Panc1 (cell line): ENCODE results near the gene FCN3. TPM values are rescaled to one million over a fixed set of nuclear protein-coding genes. Genes with fewer than 3 reads are reported as not detected.

Experiments
- ATAC-seq: fragments of 200-7000 bp; cut with Tn5 transposase; 2 replicates; pipeline ENCODE4 v1.9.1; 2020; ENCODE audit warnings: mild to moderate bottlenecking, moderate library complexity
- BruUV-seq: library from RNA; stranded (reverse); fragments of 400-500 nt; replicated peaks from 2 replicates; lab custom pipeline; 2021; lab: Mats Ljungman, UMichigan
- CTCF ChIA-PET: fragments of 300-600 bp; sonication (Branson Sonifier 250); formaldehyde crosslinking; loops from one replicate; lab custom pipeline; 2022; ENCODE audit warnings: antibody characterized with exemption; lab: Charles Lee
- POLR2A ChIA-PET: fragments of 300-600 bp; sonication (Branson Sonifier 250); formaldehyde crosslinking; loops from one replicate; lab custom pipeline; 2022; ENCODE audit warnings: antibody characterized with exemption; lab: Charles Lee
- DNase-seq: peaks from one replicate; pipeline ENCODE4 v3.0.0-alpha.2; 2010; ENCODE audit warnings: low read depth, low spot score
- H3K27ac ChIP-seq: 2 replicates; pipeline ENCODE4 v1.5.1; 2011; ENCODE audit warnings: mild to moderate bottlenecking, low read length, inconsistent platforms
- H3K27me3 ChIP-seq: fragments of 200-500 bp; sonication (Bioruptor generic); 2 replicates; pipeline ENCODE4 v1.6.0; 2014; ENCODE audit warnings: low read length, inconsistent platforms; ENCODE audit not compliant: control insufficient read depth, insufficient read depth
- H3K36me3 ChIP-seq: fragments of 200-500 bp; sonication (Bioruptor generic); 2 replicates; pipeline ENCODE4 v1.5.1; 2014; ENCODE audit warnings: inconsistent platforms, mild to moderate bottlenecking, low read length, moderate library complexity; ENCODE audit not compliant: control insufficient read depth, insufficient read depth
- H3K4me1 ChIP-seq: 2 replicates; pipeline ENCODE4 v1.5.1; 2011; ENCODE audit warnings: inconsistent platforms, mild to moderate bottlenecking, low read length, moderate library complexity; ENCODE audit not compliant: control insufficient read depth, insufficient read depth
- H3K4me3 ChIP-seq, 2 experiments: 2 replicates each; pipeline ENCODE4 v1.5.1; 2011 to 2012; ENCODE audit warnings: low read depth in 2 of 2, low read length in 2 of 2, mild to moderate bottlenecking in 2 of 2, inconsistent platforms in 1 of 2, moderate library complexity in 1 of 2
- H3K9me3 ChIP-seq: fragments of 200-500 bp; sonication (Bioruptor generic); 2 replicates; pipeline ENCODE4 v1.5.1; 2014; ENCODE audit warnings: low read depth, mild to moderate bottlenecking, inconsistent platforms, low read length, moderate library complexity; ENCODE audit not compliant: control insufficient read depth, insufficient read depth
- CTCF ChIP-seq: fragments of 450-650 bp; IDR thresholded peaks from 2 replicates; pipeline ENCODE4 v1.5.1; 2017; ENCODE audit warnings: mild to moderate bottlenecking
- POLR2AphosphoS5 ChIP-seq: IDR thresholded peaks from 2 replicates; pipeline ENCODE4 v1.6.1; 2012; ENCODE audit warnings: mild to moderate bottlenecking, low read depth, low read length, moderate library complexity
- REST ChIP-seq, 2 experiments: IDR thresholded peaks; 2 replicates each; pipeline ENCODE4 v1.6.1; 2011 to 2012; ENCODE audit warnings: low read depth in 2 of 2, control low read depth in 1 of 2, low read length in 1 of 2, mild to moderate bottlenecking in 1 of 2, moderate library complexity in 1 of 2; ENCODE audit not compliant: insufficient read depth in 1 of 2
- SIN3A ChIP-seq: IDR thresholded peaks from 2 replicates; pipeline ENCODE4 v1.6.1; 2012; ENCODE audit warnings: low read depth, mild to moderate bottlenecking, low read length, moderate library complexity, borderline replicate concordance; ENCODE audit not compliant: insufficient read depth
- TCF7L2 ChIP-seq: IDR thresholded peaks from 2 replicates; pipeline ENCODE4 v1.6.1; 2011; ENCODE audit warnings: mild to moderate bottlenecking, low read depth, low read length, inconsistent platforms
- in situ Hi-C: cut with HindIII; loops from 2 replicates; pipeline ENCODE4 v1.10.0; 2016; ENCODE audit warnings: low sequenced_read_pairs, low pct_unique_long_range_greater_than_20kb
- intact Hi-C: fragments of 100-400 bp; cut with micrococcal nuclease; formaldehyde crosslinking; loops from one replicate; pipeline ENCODE4 v1.10.0; 2022; ENCODE audit not compliant: unreplicated experiment
- total RNA-seq: library from RNA; stranded (reverse); gene quantifications from one replicate; pipeline ENCODE4 v1.2.1, GENCODE V29; 2021; ENCODE audit not compliant: unreplicated experiment

FCN3 gene
- total RNA-seq, 1 experiment from 2014 or later, result not detected

- intact Hi-C loops, result no loop called here
- H3K4me3 ChIP-seq, result no peak overlapping the region
- DNase-seq, result no peak
- H3K36me3 ChIP-seq, result no peaks in the 10 kb centered on the region; the same call in 1 of the 2 replicates
- no peak overlapping the region for H3K27ac ChIP-seq
- no TSS peak for BruUV-seq
- in situ Hi-C loops, result no loop called here
- H3K27me3 ChIP-seq, result no peaks in the 10 kb centered on the region
- ATAC-seq, result no peak
- ChIA-PET POLR2A (no interaction called here), CTCF (interaction anchor here (0.5 to 1.1 kb wide), 2 partner anchors 10 to 168 kb away, joined by 3 to 5 read pairs; no protein-coding TSS in a partner anchor)
- peaks cover 8% of the 10 kb centered on the region for H3K4me1 ChIP-seq
- no peaks in the 10 kb centered on the region for H3K9me3 ChIP-seq
- TF ChIP-seq POLR2AphosphoS5 (no peak), TCF7L2 (no peak), REST (IDR thresholded peaks at IDR 0.05; ENCODE audit: insufficient read depth in 1 of 2, low read depth in 2 of 2, low read length in 1 of 2) (no peak), CTCF (no peak), SIN3A (no peak)
Measured at GRCh38 chr1:27355683-27356082, 18.9 kb downstream of the FCN3 start.

- no peak overlapping the region for H3K27ac ChIP-seq
- BruUV-seq, result no TSS peak
- no peak for TF ChIP-seq POLR2AphosphoS5
- H3K4me1 ChIP-seq, result peaks cover 16% of the 10 kb centered on the region
- no peaks in the 10 kb centered on the region for H3K9me3 ChIP-seq
- POLR2A ChIA-PET, result interaction anchor here (0.7 kb wide), 1 partner anchor 608 kb away, joined by 3 read pairs; no protein-coding TSS in a partner anchor
- DNase-seq (no peak), ATAC-seq (no peak)
- in situ Hi-C loops (no loop called here), intact Hi-C loops (no loop called here)
- CTCF ChIA-PET, result interaction anchor here (1.1 kb wide), 1 partner anchor 9 kb away, joined by 4 read pairs; no protein-coding TSS in a partner anchor
- H3K36me3 ChIP-seq, result no peaks in the 10 kb centered on the region; the same call in 1 of the 2 replicates
- no peak overlapping the region for H3K4me3 ChIP-seq
- H3K27me3 ChIP-seq, result no peaks in the 10 kb centered on the region
Measured at GRCh38 chr1:27353629-27354028, 21.0 kb downstream of the FCN3 start.

GRCh38 chr1:27353166-27353565 is 21.5 kb downstream of the FCN3 start:
- intact Hi-C loops (no loop called here), in situ Hi-C loops (no loop called here)
- TF ChIP-seq POLR2AphosphoS5, result no peak
- TF ChIP-seq CTCF, result no peak
- no peak for TF ChIP-seq TCF7L2
- TF ChIP-seq REST (IDR thresholded peaks at IDR 0.05; ENCODE audit: insufficient read depth in 1 of 2, low read depth in 2 of 2, low read length in 1 of 2), result no peak
- no peak for TF ChIP-seq SIN3A
- ATAC-seq, result no peak
- POLR2A ChIA-PET, result no interaction called here
- no peak overlapping the region for H3K27ac ChIP-seq
- no peaks in the 10 kb centered on the region; the same call in 1 of the 2 replicates for H3K36me3 ChIP-seq
- no peaks in the 10 kb centered on the region for H3K27me3 ChIP-seq
- peaks cover 19% of the 10 kb centered on the region for H3K4me1 ChIP-seq
- no peak for DNase-seq
- no peak overlapping the region for H3K4me3 ChIP-seq
- H3K9me3 ChIP-seq, result no peaks in the 10 kb centered on the region
- CTCF ChIA-PET, result interaction anchor here (0.9 to 1.1 kb wide), 2 partner anchors 9 to 39 kb away, joined by 3 to 4 read pairs; no protein-coding TSS in a partner anchor
- no TSS peak for BruUV-seq
